GM13977 (cell line): ENCODE data around the gene FAM81A.

ENCODE experiments used
- DNase-seq: peaks from one replicate; pipeline ENCODE4 v3.0.0; 2012; ENCODE audit warnings: low spot score
- CTCF ChIP-seq: IDR thresholded peaks from 2 replicates; pipeline ENCODE4 v1.5.1; 2012; ENCODE audit warnings: mild to moderate bottlenecking, control low read depth; ENCODE audit not compliant: insufficient read depth; ENCODE audit errors: extremely low read depth, missing control alignments
- in situ Hi-C: fragments of 300-500 bp; cut with MboI; formaldehyde crosslinking; loops from one replicate; pipeline ENCODE4 v1.12.0; 2022; ENCODE audit warnings: low sequenced_read_pairs, low pct_unique_long_range_greater_than_20kb, mixed read lengths, inconsistent platforms; ENCODE audit not compliant: unreplicated experiment

FAM81A gene

DNA sequence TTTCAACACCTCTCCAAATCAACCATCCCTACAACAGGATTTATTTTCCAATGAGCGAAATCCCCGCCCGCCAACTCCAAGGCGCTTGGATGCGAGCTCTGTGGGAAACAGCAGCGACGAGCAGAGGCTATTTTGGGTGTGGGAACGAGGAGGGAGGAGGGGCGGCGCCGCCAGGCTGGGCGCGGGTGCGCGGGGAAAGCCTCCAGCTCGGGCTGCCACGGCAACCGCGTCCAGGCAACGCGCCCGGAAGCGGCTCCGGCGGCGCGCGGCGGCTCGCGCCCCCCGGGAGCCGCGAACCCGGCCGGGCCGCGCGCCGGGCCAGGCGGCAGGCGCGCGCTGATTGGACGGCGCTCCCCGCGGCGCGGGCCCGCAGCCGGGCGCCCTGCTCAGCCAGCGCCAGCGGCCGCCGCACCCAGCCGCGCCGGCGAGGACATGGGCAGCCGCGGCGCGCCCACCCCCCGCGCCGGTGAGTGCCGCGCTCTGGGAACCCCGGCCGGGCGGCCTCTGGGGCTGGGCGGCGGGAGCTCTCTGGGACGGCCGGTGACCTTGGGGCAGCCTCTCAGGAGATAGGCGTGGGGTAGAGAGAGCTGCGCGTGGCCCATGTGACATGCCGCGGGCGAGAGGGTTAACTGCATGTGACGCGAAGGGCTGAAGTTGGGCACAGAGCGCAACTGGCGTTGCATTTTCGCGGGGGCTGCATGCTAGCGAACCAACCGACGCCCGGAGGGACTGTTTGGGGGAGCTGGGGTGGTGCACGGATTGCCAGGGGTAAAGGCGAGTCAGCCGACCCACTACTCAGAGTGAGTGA is at the start of gene FAM81A:
FAM81A (plus strand) TSS at position 370 of the 808 bp plus-strand sequence. CDS start 20,441 bp downstream, outside the sequence.
- DNase-seq, result peak; percentile 96
- in situ Hi-C loops, result no loop called here
- no peak for TF ChIP-seq CTCF

- no peak for TF ChIP-seq CTCF
- no peak for DNase-seq
- in situ Hi-C loops, result no loop called here
Observed at GRCh38 chr15:59388670-59389069, 49.3 kb upstream of the FAM81A start.

- in situ Hi-C loops, result no loop called here
- no peak for TF ChIP-seq CTCF
- DNase-seq, result no peak
Observed at GRCh38 chr15:59392299-59392698, 45.7 kb upstream of the FAM81A start.

DNA sequence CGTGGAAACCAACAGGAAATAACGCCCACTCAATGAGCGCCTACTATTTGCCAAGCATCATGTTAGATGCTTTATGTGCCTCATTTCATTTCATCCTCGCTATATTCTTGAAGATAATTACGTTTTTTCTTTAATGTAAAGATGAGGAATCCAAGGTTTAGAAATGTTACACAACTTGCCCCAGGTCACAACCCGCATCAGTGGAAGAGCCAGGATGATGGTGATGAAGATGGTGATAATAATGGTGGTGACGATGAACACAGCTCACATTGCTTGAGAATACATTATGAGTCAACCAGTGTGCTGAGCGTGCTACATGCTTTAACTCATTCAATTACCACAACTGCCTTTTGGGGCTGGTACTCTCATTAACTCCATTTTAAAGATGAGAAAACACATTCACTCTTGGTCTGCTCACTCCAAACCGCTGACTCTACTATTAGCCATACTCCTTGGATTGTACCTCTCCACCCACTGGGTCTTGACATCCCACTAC is 43.8 kb upstream of the FAM81A start:
- in situ Hi-C loops, result no loop called here
- no peak for TF ChIP-seq CTCF
- DNase-seq, result no peak

- TF ChIP-seq CTCF, result no peak
- in situ Hi-C loops, result no loop called here
- DNase-seq, result no peak
Observed at GRCh38 chr15:59396211-59396610, 41.8 kb upstream of the FAM81A start.

DNA sequence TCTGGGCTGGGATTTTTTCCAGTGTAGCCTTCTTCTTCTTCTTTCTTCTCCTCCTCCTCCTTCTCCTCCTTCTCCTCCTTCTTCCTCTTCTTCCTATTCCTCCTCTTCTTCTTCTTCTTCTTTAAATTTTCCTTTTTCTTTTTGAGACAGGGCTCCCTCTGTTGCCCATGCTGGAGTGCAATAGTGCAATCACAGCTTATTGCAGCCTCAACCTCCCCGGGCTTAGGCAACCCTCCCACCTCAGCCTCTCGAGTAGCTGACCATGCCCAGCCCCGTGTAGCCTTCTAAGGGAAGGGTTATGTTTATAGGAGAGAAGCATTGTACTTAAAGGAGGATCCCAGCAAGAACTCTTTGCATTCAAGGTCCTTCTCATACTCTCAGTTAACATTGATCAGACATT is 41.3 kb upstream of the FAM81A start:
- no peak for DNase-seq
- no peak for TF ChIP-seq CTCF
- in situ Hi-C loops, result no loop called here
